GM18502 (cell line): ENCODE data around the gene KRT83.

ENCODE experiments used
- ATAC-seq: cut with Tn5 transposase; IDR thresholded peaks from one replicate; pipeline ENCODE4 v1.9.1; 2021; ENCODE audit warnings: mild to moderate bottlenecking; ENCODE audit not compliant: unreplicated experiment, poor library complexity

KRT83 gene

DNA sequence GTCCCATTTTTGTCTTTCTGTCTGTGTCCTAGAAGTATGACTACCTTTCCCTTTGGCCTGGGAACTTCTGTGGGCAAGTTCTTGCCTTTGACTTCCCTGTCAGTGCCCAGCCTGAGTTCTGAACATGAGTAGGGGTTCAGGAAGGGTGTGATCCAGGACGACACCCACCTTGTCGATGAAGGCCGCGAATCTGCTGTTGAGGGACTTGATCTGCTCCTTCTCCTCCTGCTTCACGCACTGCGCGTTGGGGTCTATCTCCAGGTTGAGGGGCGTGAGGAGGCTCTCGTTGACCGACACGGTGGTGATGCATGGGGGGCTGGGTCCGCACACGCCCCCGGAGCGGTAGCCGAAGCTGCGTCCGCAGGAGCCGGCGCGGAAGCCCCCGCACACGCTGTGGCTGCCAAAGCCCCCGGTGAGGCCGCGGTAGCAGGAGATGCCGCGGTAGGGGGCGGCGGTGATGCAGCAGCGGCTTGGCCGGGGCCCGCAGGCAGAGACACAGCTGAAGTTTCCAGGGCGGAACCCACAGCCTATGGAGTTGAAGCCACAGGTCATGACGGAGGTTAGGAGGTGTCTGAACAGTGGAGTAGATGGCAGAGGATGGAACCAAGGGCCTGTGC lies at the start of gene KRT83:
TSS of gene KRT83 (minus strand) at position 615 of the 617 bp plus-strand sequence. CDS start at position 552, 63 bp downstream.
- ATAC-seq: no peak

DNA sequence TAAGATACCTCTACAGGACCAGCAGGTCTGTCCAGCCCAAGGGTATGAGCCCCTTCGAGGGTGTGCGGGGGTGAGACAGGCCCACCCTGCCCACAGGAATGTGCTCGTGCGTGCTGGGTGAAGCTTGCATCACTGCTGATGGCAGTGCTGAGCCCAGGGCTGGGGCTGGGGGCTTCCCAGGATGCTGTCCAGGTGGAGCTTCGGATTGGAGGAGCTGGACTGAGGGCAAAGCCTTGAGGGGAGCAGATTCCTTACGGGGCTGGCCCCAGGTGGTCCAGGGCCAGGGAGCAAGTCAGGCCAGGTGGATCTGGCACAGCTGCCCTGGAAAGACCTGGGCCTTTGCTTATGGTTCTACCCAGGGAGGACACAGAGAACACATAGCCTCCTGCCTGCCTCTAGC lies 48.6 kb upstream of the KRT83 start:
- ATAC-seq: no peak

DNA sequence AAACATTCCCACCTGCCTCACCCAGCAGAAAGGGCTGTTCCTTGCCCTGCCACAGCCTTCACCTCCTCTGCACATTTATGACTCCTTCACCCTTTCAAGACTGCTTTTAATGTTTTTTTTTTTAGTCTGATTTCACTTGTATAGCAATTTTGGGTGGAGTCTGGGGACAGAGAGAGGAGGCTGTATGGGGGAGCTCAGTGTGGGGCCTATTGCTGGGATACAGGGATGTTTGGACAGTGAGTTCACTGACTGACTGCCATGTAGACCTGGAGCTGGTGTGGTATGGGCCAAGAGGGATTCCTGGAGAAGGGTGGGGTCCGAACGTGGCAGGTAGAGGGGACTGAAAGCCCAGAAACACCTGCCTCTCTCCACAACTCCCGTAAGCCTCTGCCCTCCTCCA lies 48.0 kb upstream of the KRT83 start:
- no peak for ATAC-seq

DNA sequence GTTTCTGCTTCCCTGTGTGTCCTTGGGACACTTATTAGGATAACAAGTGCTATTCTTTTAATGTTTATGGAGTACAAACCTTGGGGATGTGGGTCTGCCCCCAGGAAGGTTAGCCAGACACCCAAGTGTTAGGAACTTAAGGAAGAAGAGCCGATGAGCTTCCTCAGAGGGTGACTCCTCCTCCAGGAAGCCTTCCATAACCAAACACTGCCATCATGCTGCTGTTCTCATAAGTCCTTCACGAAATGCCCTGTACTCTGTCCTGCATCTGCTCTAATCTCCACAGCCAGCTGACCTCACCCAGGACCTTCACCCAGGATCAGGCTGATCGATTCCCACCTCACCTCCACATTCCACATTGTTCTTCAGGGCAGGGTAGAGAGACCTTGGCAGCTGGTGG lies 47.3 kb upstream of the KRT83 start:
- ATAC-seq: no peak

DNA sequence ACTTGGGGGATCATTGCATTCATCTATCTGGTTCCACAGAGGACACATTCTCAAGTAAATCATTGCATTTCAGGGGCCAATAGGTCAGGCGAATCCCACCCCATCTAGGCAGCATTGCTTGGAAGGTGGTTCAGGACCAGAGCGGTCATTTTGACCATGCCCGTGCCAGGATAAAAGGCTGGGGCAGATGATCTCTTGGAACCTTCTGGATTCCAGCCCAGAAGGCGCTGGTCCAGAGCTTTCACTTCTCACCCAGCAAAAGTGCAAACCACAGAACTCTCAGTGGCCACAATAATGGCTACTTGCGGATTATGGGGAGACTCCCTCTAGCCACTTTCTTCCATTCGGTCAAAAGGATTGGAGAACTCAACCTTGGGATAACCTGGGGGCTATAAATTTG lies 46.7 kb upstream of the KRT83 start:
- ATAC-seq: no peak

DNA sequence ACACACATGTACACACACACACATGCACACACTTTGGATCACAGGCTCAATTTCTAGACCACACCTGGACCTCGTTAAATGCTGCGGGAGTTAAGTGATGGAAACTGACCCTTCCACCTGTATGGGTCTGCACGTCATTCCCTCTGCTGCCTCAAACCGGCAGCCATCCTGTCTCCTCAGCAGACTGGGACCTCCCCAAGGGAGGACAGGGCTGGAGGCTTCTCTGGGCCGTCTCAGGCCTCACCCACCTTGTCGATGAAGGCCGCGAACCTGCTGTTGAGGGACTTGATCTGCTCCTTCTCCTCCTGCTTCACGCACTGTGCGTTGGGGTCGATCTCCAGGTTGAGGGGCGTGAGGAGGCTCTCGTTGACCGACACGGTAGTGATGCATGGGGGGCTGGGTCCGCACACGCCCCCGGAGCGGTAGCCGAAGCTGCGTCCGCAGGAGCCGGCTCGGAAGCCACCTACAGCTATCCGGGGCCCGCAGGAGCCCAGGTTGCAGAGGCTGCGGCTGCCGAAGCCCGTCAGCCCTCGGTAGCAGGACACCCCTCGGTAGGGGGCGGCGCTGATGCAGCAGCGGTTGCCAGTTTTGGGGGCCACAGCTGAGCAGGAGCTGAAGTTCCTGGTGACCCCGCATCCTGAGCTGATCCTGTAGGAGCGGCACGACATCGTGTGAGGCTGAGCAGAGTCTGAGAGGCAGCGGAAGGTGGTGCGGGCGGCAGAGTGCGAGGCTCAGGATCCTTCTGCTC lies 45.7 kb upstream of the KRT83 start, which contains the start of gene KRT85:
TSS of gene KRT85 (minus strand) at position 744 of the 748 bp plus-strand sequence. CDS start at position 668, 76 bp downstream.
- no peak for ATAC-seq

DNA sequence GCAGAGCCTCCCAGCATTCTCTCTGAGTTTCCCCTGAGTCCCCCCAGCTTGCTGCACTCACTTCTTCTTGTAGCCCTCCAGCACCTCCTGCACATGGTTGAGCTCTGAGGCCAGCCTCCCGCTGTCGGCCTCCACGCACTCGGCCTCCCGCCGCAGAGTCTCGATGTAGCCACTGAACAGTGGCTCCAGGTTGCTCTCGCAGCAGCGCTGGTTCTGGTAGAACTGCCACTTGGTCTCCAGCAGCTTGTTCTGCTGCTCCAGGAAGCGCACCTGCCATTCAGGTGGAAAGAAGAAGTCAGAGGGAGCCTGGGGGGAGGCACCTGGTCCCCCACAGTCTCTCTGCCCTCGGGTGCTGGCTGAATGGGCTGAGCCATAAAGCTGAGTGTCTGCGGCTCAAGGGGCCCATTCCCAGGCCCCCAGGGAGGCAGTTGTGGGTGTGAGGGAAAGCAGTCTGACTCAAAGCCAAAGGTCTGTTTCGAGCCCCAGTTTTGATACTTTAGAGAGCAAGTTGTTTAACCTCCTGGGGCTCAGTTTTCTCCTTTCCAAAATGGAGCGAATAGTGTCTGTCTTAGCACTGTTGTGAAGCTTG lies 43.8 kb upstream of the KRT83 start:
- no peak for ATAC-seq

DNA sequence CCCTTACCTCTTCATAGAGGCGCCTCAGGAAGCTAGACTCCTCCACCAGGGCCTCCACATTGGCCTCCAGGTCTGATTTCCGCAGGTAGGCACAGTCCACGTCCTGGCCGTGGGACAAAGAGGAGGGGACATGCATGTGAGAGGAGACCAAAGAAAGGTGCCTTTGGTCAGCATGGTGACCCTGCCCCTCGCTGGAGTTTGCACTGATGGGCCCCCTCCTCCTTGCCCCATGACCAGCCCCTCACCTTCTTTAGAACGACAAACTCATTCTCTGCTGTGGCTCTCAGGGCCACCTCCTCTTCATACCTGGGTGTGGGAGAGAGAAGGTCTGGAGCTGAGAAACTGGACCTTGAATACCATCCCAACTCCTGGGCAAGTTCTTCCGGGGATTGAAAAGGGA lies 42.9 kb upstream of the KRT83 start:
- no peak for ATAC-seq

DNA sequence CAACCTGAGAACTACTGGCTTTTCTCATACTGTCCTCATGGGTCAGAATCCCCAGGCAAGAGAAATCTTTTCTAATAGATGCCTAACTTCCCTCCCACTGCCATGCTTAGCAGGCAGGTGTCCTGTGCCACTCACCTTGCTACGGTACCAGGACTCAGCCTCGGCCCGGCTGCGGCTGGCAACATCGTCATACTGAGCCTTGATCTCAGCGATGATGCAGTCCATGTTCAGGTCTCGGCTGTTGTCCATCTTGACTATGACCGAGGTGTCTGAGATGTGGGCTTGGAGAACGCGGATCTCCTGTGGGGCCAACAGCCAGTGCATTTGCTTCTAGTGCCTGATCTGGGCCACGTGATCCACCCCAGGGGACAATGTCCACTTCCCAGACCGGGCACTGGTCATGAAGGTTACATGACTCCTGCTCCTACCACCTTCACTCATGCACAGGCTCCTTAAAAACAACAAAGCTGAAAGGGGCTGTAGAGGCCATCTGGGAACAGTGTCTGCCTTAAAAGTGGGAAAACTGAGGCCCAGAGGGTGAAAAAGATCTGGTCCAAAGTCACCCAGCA lies 42.0 kb upstream of the KRT83 start:
- no peak for ATAC-seq

DNA sequence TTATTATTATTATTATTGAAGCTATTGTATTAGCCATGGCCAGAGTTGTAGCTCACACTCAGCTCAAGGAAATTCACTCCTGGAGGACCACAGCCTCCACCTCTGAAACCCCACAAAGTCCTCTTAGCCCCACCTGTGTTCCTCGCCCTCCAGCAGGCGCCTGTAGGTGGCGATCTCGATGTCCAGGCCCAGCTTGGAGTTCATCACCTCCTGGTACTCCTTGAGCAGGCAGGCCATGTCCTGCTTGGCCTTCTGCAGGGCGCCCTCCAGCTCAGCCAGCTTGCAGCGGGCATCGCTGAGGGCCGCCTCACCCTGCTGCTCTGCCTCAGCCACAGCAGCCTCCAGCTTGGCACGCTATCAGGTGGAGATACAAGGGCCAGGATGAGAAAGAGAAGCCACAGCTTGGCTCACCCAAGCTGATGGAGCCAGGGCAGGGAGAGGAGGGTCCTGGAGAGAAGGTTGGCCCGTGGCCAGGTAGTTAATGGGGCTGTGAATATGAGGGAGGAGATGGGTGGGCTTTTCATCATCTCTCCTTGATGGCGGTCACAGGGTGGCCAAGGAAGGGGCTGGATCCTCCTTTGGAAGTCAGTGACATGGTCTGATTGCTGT lies 41.0 kb upstream of the KRT83 start:
- no peak for ATAC-seq

DNA sequence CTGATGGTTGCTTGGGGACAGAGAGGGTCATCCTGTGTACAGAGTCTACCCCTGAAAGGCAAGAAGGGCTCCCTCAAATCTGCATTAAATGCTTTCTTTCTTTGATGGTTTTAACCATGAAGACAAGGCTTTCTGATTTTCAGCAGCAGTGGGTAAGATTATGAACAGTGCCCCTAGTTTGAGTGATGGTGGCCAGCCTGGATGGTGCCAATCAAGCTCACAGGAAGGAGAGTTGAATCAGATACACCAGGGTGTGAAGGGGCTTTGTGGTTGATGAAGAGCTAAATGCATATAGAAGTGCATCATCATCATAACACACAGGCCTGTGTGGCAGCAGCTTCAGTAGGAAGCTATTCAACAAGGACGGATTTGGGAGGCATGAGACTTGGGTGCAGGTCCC lies 40.4 kb upstream of the KRT83 start:
- no peak for ATAC-seq

DNA sequence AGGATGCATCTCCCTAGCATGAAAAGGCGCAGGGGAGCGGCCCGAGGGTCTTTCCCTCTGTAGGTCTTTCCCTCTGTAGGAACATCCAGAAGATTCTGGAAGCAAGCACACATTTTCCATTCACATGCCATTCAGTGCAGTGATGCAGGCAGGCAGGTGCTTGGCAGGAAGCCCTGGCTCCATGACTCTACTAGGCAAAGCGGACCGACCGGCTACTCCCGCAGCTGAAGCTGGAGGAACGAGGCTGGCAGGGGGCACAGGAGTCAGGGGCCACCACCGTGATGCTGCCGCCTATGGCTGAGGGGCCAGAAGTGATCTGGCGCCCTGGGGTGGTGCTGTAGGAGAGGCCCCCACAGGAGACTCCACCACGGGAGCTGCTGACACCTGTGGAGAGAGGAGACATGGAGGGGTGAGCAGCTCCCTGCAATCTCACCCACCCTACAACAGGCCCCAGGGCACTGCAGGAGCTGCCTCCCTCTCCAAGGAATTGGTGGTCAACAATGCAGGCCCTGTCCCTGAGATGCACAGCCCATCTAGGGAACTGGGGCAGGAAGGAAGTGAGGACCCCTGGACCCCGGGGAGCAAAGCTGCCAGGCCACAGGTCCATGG lies 39.6 kb upstream of the KRT83 start:
- no peak for ATAC-seq

DNA sequence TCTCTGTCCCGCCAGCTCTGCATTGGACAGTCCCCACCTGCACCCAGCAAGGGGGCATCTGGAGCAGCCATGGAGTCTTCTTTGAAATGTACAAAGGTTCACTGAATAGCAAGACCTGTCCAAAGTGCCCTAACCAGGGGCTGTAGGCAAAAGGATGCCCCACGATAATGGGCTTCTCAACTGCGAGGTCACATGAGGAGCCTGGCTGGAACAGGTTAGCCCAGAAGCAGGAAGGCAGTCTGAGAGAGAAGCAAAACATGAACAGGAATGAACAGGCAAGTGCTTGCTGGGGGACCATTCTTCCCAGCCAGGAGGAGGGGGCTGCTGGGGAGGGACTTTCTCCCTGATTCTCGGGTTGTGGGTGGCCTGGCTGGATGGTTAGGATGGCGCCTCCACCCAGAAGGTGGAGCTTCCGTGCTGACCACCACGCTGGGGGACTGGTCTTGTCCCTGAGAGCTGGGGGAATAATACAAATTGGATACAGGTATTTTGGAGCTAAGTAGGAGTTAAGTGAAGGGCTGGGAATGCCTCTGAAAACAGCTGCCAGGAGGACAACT lies 39.0 kb upstream of the KRT83 start:
- no peak for ATAC-seq

DNA sequence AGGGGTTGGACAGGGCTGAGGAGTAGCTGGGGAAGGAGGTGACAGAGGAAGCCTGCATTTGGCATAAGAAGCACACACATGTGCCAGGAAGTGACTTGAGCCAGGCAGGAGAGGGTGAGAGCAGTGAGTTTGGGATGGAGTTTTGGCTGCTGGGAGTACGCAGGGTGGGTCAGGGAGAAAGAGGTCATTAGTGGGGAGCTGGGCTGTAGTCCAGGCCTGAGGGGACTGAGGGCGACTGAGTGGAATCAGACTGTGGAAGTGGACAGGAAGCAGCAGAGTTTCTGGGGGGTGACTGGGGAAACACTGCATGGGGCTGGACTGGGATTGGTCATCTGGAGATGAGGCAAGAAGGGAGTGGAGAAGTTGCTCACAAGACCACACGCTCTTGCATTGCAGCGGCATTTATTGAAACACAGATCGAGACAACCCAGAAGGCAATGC lies 38.4 kb upstream of the KRT83 start:
- ATAC-seq: no peak

DNA sequence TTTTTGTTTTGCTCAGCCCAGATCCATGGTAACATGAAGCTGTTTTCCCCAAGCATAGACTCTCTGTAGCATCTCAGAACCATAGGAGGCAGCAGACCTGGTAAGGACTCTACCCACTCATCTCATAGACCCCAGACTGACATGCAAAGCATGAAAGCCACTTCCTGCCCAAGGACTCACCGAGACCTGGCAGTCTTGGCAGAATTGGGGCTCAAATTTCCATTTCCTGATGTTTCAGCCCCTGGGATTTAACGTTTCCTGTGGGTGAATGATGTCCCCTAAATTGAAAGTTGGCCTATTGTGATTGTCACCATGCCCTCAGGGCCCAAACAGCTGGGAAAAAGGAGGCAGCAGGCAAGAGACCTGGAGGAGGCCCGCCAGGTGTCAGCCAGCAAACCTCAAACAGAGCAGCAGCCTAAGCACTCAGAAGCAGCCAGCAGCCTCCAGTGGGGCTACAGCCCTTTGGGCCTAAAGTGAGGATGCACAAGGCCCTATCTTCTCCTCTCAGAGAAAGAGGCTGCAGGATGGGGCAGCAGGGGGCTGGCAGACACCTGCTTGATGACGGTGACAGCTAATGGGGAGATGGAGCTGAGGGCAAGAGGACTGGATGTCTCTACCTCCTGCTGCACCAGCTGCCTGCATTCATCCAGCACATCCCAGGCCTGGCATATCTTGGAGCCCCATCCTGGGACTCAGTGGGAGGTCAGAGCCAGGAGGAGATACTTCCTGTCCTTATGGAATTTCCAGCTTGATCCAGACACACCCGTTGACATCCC lies 37.6 kb upstream of the KRT83 start:
- ATAC-seq: peak; percentile 97

DNA sequence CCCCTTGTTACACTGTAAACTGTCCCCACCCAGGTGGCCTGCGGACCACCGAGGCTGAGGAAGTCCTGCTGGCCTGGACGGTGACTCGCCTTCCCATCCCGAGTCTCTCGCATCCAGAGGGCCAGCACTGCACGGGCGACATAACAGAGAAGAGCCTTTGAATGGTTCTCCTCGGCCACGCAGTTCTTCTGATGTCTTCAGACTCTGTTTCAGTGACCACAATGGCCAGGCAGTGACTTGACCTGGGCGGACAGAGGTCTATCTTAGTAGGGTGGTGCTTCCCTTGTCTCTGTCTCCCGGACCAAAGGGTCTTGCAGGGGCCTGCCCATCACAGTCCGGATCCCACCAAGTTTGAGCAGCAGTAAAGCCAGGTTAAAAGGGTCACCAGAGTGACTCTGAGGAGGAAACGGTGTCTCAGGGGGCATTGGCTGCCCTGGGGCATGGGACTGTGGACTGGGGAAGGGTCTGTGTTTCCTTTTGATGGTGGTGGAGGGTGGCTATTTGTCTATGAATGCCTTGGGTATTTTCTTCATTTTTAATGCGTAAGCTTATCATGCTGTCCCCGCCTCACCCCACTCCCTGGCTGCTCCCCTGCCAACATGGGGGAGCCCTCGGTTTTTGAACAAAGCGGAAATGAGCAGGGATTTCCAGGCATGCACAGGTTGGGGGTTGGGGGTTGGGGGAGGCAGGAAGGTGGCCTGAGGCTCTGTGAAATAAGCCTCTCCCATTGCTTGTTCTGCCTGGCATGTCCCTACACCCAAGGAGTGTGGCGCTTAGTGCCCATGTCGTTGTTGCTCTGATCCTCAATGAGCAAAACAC lies 35.8 kb upstream of the KRT83 start:
- ATAC-seq: no peak

DNA sequence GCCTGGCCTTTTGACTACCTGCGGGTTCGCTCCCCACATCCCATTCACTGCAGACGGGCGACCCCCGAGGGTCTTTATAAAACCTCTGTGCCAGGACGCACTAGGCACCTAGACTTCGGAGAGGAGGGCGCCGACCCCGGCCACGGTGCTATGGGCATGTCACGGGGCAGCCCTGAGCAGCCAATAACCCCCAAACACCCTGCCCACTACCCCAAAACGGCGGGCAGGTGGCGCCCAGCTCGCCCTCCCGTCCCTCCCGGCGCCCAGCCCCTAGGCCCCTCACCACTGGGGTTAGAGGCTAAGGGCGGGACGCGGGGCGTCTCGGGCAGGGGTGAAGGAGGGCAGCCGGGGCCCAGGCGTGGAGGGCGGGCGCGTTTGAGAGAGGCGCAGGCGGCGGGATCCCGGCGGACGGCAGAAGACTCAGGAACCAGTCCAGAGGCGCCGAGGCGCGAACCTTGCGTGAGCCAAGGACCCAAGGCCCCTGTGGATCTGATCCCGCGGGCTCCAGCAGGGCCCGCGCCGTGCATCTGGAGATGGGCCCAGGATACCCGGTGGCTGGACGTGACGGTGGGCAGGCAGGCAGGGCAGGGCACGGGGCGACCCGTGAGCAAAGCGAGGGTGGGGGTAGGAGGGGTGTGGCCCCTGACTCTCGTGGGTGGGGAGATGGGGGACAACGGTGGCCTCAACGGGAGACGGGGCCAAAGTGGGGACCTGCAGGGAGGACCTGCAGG lies 35.0 kb upstream of the KRT83 start:
- ATAC-seq: no peak

DNA sequence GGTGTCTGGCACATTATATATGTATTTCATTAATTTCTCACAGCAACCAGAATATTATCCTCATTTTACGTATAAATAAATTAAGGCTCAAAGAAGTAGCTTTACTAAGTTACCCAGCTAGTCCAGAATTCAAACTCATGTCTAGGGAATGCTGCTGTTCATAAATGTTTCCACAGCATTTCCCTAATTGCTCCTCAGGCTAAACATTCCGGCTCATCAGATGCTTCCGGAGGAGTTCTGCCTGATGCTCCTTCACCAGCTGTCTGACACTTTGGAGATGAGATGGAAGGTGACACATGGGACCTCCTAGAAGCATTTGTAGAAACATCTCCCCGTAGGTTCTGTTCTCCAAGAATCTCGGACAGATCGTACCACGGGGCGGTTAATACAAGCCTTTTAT lies 34.0 kb upstream of the KRT83 start:
- ATAC-seq: no peak
